ENCODE measurements around the gene KCNK2.

DNA sequence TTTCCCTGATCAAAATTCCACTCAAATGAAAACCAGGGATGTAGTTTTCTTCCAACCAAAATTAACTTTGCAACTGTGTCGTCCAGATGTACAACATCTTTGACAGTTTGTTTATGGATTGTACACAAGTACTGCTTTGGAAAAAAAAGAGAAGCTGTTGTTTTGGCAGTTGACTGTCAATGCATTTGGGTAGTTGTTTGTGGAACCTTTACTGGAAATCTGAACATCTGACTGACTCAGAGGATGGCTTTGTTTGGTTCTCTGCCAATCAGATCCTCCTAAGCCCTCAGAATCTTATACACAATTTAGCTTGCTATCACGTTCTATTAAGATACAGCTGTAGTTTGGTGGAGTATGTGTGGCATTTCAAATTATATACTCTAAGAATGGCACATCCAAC lies 195.0 kb downstream of the KCNK2 start:
- TF ChIP-seq POLR2AphosphoS5 (IDR thresholded peaks at IDR 0.05; ENCODE audit: low read depth, low read length), result no peak
- TF ChIP-seq, protein P1, sequence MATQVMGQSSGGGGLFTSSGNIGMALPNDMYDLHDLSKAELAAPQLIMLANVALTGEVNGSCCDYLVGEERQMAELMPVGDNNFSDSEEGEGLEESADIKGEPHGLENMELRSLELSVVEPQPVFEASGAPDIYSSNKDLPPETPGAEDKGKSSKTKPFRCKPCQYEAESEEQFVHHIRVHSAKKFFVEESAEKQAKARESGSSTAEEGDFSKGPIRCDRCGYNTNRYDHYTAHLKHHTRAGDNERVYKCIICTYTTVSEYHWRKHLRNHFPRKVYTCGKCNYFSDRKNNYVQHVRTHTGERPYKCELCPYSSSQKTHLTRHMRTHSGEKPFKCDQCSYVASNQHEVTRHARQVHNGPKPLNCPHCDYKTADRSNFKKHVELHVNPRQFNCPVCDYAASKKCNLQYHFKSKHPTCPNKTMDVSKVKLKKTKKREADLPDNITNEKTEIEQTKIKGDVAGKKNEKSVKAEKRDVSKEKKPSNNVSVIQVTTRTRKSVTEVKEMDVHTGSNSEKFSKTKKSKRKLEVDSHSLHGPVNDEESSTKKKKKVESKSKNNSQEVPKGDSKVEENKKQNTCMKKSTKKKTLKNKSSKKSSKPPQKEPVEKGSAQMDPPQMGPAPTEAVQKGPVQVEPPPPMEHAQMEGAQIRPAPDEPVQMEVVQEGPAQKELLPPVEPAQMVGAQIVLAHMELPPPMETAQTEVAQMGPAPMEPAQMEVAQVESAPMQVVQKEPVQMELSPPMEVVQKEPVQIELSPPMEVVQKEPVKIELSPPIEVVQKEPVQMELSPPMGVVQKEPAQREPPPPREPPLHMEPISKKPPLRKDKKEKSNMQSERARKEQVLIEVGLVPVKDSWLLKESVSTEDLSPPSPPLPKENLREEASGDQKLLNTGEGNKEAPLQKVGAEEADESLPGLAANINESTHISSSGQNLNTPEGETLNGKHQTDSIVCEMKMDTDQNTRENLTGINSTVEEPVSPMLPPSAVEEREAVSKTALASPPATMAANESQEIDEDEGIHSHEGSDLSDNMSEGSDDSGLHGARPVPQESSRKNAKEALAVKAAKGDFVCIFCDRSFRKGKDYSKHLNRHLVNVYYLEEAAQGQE (IDR thresholded peaks at IDR 0.05; ENCODE audit: insufficient read depth in 1 of 2, low read depth in 2 of 2, low read length in 2 of 2), result no peak
